Loucy (cell line): ENCODE results near the gene PRAMEF5.
"Not testable (repeated sequence)": the region's sequence is repeated elsewhere in the genome, so short reads cannot be mapped to it uniquely, and the experiment has no call there.

Experiments
- EZH2phosphoT487 ChIP-seq: fragments of 200-600 bp; IDR thresholded peaks from 2 replicates; pipeline ENCODE4 v1.6.1; 2018; ENCODE audit warnings: antibody characterized with exemption, mild to moderate bottlenecking, moderate library complexity, borderline replicate concordance
- TF ChIP-seq, protein P1 (sequence below): fragments of 200-600 bp; sonication (generic); conservative IDR thresholded peaks from 2 replicates; pipeline ENCODE4 v1.5.1; 2014; ENCODE audit warnings: mild to moderate bottlenecking, antibody characterized with exemption, low read length

DNA sequence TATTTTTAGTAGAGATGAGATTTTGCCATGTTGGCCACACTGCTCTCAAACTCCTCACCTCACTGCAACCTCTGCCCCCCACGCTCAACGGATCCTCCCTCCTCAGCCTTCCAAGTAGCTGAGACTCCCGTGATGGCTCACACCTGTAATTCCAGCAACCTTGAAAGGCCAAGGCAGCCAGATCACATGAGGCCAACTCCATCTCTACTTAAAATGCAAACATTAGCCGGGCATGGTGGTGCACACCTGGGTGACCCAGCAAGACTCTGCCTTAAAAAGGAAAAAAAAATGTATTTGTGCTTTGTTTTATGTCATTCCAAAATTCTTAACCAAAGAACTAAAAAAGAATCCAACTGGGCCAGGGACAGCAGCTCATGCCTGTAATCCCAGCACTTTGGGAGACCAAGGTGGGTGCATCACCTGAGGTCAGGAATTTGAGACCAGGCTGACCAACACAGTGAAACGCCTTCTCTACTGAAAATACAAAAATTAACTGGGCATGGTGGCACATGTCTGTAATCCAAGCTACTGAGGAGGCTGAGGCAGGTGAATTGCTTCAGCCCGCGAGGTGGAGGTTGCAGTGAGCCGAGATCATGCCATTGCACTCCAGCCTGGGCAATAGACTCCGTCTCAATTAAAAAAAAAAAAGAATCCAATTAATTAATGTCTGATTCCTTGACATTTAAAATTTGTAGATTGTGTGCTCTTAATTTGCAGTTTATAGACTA, 10.3 kb upstream of the PRAMEF5 start:
- TF ChIP-seq, protein P1, sequence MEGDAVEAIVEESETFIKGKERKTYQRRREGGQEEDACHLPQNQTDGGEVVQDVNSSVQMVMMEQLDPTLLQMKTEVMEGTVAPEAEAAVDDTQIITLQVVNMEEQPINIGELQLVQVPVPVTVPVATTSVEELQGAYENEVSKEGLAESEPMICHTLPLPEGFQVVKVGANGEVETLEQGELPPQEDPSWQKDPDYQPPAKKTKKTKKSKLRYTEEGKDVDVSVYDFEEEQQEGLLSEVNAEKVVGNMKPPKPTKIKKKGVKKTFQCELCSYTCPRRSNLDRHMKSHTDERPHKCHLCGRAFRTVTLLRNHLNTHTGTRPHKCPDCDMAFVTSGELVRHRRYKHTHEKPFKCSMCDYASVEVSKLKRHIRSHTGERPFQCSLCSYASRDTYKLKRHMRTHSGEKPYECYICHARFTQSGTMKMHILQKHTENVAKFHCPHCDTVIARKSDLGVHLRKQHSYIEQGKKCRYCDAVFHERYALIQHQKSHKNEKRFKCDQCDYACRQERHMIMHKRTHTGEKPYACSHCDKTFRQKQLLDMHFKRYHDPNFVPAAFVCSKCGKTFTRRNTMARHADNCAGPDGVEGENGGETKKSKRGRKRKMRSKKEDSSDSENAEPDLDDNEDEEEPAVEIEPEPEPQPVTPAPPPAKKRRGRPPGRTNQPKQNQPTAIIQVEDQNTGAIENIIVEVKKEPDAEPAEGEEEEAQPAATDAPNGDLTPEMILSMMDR: not testable (repeated sequence)
- TF ChIP-seq EZH2phosphoT487: not testable (repeated sequence)
